Cardiac muscle cell (in vitro differentiated cells and primary cell): ENCODE data around the gene PDK2. TPM values are rescaled to one million over a fixed set of nuclear protein-coding genes. Genes with fewer than 3 reads are reported as not detected.

Source experiments
- DNase-seq, 2 donors: peaks; one replicate each; pipeline versions ENCODE4 v3.0.0 to v3.0.0-alpha.2; 2010 to 2017; ENCODE audit warnings: low read depth in 1 of 2, low spot score in 1 of 2
- H3K27ac ChIP-seq: fragments of 200-600 bp; sonication (generic); 2 replicates; pipeline ENCODE4 v1.5.1; 2016
- H3K27me3 ChIP-seq: fragments of 200-600 bp; sonication (generic); 2 replicates; pipeline ENCODE4 v1.6.0; 2016; ENCODE audit warnings: control low read depth
- H3K36me3 ChIP-seq: fragments of 200-600 bp; sonication (generic); 2 replicates; pipeline ENCODE4 v1.5.1; 2016; ENCODE audit warnings: control low read depth
- H3K4me1 ChIP-seq: fragments of 200-600 bp; sonication (generic); 2 replicates; pipeline ENCODE4 v1.8.1; 2017; ENCODE audit warnings: low read depth, mild to moderate bottlenecking, mixed run types
- H3K4me3 ChIP-seq: fragments of 200-600 bp; sonication (generic); 2 replicates; pipeline ENCODE4 v1.5.1; 2016; ENCODE audit warnings: mild to moderate bottlenecking
- H3K9me3 ChIP-seq: fragments of 200-600 bp; sonication (generic); 2 replicates; pipeline ENCODE4 v1.5.1; 2017; ENCODE audit warnings: low read depth, mild to moderate bottlenecking, control low read depth
- CTCF ChIP-seq: IDR thresholded peaks from 2 replicates; pipeline ENCODE4 v1.5.1; 2012; ENCODE audit warnings: low read depth, mild to moderate bottlenecking, low read length
- polyA plus RNA-seq: library from polyadenylated mRNA; unstranded; fragments of >200 nt; fragmentation: Nextera tagmentation; extraction: Ambion mirVana; gene quantifications from 2 replicates; pipeline ENCODE4 v1.2.1, GENCODE V29; 2016
- total RNA-seq: library from RNA; depleted of rRNA; stranded (reverse); fragments of >200 nt; gene quantifications from 2 replicates; pipeline ENCODE4 v1.2.3, GENCODE V29; 2016

PDK2 gene
- total and polyA plus RNA-seq, 2 experiments from 2014 or later = 88.5 to 146 TPM

GRCh38 chr17:50152736-50153135, 57.6 kb downstream of the PDK2 start:
- Histone ChIP-seq H3K4me3 (peak overlapping the region; percentile 88), H3K4me1 (peaks cover 23% of the 10 kb centered on the region), H3K27me3 (no peaks in the 10 kb centered on the region), H3K27ac (no peak overlapping the region), H3K9me3 (no peaks in the 10 kb centered on the region), H3K36me3 (no peaks in the 10 kb centered on the region)
- DNase-seq = no peak
- no peak for TF ChIP-seq CTCF

DNA sequence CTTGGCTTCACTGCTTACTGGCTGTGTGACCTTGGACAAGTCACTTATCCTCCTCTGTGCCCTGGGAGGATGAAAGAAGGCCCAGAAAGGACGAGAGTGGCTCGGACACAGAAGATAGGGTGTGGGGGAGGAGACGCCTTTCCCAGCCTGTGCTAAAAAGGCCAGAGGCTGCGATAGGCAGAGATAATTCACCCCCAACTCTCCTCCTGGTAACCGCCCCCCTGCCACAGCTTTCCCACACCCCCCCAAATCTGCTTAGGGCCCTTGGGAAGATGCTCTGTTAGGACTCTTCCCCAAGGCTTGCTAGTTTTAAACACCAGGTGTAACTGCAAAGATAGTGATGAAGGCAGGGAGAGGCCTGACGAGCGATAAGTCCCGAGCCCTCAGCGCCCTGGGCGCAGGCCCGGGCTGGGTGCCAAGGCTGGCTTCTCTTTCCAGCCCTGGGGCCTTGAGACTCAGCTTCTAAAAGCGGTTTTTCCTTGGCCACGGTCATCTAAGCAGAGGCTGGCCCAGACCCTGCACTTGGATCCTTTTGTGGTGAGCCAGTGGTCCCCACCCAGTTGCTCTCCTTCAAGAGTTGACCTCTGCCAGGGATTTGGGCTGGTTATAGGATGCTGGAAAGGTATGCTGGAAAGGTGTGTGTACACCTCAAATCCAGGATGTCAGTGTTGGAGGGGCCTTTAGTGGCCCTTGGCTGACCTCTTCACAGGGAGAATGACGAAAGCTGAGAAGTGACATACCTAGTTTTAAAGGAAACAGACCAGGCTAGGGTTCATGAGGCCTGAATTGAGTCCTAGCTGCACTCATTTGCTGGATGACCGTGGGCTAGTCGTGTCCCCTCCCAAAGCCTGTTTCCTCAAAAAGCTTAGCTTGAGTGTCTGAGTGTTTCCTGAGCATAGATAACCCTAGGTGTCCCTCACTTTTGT, 58.8 kb downstream of the PDK2 start:
- Histone ChIP-seq H3K27ac (peak overlapping the region; percentile 64), H3K4me1 (peaks cover 22% of the 10 kb centered on the region), H3K9me3 (no peaks in the 10 kb centered on the region), H3K27me3 (no peaks in the 10 kb centered on the region), H3K4me3 (no peak overlapping the region), H3K36me3 (no peaks in the 10 kb centered on the region)
- DNase-seq = peak in 1 of 2 donors; percentile 72
- no peak for TF ChIP-seq CTCF

- Histone ChIP-seq H3K4me1 (peaks cover 22% of the 10 kb centered on the region), H3K4me3 (no peak overlapping the region), H3K9me3 (no peaks in the 10 kb centered on the region), H3K27me3 (no peaks in the 10 kb centered on the region), H3K27ac (peak overlapping the region; percentile 64), H3K36me3 (no peaks in the 10 kb centered on the region)
- no peak for TF ChIP-seq CTCF
- DNase-seq = no peak
Measured at GRCh38 chr17:50154604-50155003, 59.5 kb downstream of the PDK2 start.

GRCh38 chr17:50155115-50155819, 60.1 kb downstream of the PDK2 start:
- H3K27me3 ChIP-seq = no peaks in the 10 kb centered on the region
- H3K4me1 ChIP-seq = peaks cover 22% of the 10 kb centered on the region
- H3K9me3 ChIP-seq = no peaks in the 10 kb centered on the region
- H3K27ac ChIP-seq = peak overlapping the region; percentile 30
- DNase-seq = peak in 1 of 2 donors; percentile 88
- no peak for TF ChIP-seq CTCF
- no peaks in the 10 kb centered on the region for H3K36me3 ChIP-seq
- H3K4me3 ChIP-seq = no peak overlapping the region

- no peak for TF ChIP-seq CTCF
- no peak overlapping the region for H3K4me3 ChIP-seq
- H3K36me3 ChIP-seq = no peaks in the 10 kb centered on the region
- H3K27me3 ChIP-seq = no peaks in the 10 kb centered on the region
- no peaks in the 10 kb centered on the region for H3K9me3 ChIP-seq
- H3K4me1 ChIP-seq = peaks cover 19% of the 10 kb centered on the region
- DNase-seq = no peak
- H3K27ac ChIP-seq = no peak overlapping the region
Measured at GRCh38 chr17:50157891-50158290, 62.7 kb downstream of the PDK2 start.
